ENCODE measurements around the gene PPFIA4. TPM values are rescaled to one million over a fixed set of nuclear protein-coding genes. Genes with fewer than 3 reads are reported as not detected.

Gene PPFIA4
- total RNA-seq, 1 experiment from 2014 or later, result 21.1 TPM

DNA sequence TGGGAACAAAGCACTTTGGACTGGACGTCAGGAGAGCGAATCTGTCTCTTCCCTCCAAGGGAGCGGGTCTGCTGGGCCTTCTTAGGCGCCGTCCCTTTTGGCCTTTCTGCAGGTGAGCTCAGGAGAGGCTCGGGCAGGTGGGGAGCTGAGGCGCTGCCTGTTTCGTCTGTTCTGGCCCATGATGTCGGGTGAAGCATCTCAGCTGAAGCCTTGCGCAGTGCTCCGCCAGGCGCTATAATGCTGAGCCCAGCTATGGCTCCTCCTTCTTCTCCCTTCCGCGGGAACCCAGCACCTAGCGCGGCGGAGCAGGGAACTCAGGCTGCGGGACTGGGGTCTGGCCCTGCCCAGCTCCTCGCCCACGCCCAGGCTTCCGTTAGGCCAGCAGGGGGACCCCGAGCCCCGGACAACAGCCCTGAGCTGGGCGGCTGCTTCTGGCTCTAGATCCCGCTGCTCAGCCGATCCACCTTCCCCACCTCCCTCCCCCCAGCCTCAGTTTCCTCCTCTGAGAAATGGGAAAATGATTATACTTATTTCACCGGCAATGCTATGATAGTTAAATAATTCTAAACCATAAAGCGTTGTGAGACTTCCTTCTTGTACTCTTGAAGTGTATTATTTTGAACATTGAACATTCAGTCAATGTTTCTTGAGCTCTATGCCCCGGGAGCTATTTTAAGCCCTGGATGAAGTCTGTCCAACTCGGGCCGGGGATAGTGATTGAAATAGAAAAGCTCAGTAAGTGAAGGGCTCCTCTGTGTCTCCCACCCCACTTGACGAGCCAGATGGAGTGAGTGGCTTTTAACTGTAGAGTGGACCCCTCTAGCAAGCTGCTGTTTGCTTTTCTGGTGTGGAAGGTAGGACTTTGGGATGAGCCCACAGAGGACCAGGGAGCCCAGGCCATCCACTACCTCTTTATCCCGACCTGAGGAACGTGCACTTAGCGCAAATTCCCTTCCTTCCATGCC, 91.6 kb downstream of the PPFIA4 start (continued):
- TF ChIP-seq, protein P1, sequence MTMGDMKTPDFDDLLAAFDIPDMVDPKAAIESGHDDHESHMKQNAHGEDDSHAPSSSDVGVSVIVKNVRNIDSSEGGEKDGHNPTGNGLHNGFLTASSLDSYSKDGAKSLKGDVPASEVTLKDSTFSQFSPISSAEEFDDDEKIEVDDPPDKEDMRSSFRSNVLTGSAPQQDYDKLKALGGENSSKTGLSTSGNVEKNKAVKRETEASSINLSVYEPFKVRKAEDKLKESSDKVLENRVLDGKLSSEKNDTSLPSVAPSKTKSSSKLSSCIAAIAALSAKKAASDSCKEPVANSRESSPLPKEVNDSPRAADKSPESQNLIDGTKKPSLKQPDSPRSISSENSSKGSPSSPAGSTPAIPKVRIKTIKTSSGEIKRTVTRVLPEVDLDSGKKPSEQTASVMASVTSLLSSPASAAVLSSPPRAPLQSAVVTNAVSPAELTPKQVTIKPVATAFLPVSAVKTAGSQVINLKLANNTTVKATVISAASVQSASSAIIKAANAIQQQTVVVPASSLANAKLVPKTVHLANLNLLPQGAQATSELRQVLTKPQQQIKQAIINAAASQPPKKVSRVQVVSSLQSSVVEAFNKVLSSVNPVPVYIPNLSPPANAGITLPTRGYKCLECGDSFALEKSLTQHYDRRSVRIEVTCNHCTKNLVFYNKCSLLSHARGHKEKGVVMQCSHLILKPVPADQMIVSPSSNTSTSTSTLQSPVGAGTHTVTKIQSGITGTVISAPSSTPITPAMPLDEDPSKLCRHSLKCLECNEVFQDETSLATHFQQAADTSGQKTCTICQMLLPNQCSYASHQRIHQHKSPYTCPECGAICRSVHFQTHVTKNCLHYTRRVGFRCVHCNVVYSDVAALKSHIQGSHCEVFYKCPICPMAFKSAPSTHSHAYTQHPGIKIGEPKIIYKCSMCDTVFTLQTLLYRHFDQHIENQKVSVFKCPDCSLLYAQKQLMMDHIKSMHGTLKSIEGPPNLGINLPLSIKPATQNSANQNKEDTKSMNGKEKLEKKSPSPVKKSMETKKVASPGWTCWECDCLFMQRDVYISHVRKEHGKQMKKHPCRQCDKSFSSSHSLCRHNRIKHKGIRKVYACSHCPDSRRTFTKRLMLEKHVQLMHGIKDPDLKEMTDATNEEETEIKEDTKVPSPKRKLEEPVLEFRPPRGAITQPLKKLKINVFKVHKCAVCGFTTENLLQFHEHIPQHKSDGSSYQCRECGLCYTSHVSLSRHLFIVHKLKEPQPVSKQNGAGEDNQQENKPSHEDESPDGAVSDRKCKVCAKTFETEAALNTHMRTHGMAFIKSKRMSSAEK (CRISPR knock-in tag; IDR thresholded peaks at IDR 0.05; ENCODE audit: borderline replicate concordance), result no peak
- TF ChIP-seq, protein P2, sequence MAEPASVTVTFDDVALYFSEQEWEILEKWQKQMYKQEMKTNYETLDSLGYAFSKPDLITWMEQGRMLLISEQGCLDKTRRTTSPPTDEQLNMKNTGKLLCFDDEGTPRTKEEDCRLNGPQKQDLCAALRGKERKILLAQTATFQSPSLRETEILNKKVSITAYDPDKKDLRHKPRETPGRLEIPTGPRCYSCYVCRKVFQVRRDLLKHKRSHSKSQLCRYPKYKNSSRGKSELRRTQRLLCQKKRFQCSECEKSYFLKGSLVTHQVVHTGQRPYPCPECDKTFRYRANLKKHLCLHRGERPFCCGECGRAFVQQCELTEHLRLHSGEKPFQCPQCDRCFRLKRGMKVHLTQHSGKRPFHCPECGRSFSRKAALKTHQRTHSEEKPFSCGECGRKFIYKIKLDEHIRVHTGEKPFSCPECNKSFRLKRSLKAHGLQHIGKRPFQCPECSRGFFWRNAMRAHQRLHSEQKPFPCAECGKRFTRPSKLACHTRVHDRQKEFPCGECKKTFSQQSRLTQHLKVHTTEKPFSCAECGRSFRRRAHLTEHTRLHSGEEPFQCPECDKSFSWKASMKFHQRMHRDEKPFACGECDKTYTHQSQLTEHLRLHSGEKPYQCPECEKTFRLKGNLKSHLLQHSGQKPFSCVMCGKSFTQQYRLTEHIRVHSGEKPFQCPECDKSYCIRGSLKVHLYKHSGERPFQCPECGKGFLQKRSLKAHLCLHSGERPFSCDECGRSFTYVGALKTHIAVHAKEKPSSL (CRISPR knock-in tag; conservative IDR thresholded peaks at IDR 0.05), result no peak
- TF ChIP-seq ATF1 (CRISPR knock-in tag; IDR thresholded peaks at IDR 0.05) (no peak), SP1 (CRISPR knock-in tag; conservative IDR thresholded peaks at IDR 0.05) (peak; percentile 55; the same call in 1 of the 2 replicates), ZNF263 (CRISPR knock-in tag; IDR thresholded peaks at IDR 0.05; ENCODE audit: low read depth) (no peak), GTF2I (CRISPR knock-in tag; conservative IDR thresholded peaks at IDR 0.05) (peak; percentile 93), ZNF121 (CRISPR knock-in tag; IDR thresholded peaks at IDR 0.05) (peak; percentile 72)
- TF ChIP-seq, protein P3, sequence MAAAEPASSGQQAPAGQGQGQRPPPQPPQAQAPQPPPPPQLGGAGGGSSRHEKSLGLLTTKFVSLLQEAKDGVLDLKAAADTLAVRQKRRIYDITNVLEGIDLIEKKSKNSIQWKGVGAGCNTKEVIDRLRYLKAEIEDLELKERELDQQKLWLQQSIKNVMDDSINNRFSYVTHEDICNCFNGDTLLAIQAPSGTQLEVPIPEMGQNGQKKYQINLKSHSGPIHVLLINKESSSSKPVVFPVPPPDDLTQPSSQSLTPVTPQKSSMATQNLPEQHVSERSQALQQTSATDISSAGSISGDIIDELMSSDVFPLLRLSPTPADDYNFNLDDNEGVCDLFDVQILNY (CRISPR knock-in tag; IDR thresholded peaks at IDR 0.05), result 0 out of 2 replicates have a peak, but pooled peaks have one; percentile 50
- TF ChIP-seq, protein P4, sequence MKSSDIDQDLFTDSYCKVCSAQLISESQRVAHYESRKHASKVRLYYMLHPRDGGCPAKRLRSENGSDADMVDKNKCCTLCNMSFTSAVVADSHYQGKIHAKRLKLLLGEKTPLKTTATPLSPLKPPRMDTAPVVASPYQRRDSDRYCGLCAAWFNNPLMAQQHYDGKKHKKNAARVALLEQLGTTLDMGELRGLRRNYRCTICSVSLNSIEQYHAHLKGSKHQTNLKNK (CRISPR knock-in tag; IDR thresholded peaks at IDR 0.05), result no peak
- TF ChIP-seq, protein P5, sequence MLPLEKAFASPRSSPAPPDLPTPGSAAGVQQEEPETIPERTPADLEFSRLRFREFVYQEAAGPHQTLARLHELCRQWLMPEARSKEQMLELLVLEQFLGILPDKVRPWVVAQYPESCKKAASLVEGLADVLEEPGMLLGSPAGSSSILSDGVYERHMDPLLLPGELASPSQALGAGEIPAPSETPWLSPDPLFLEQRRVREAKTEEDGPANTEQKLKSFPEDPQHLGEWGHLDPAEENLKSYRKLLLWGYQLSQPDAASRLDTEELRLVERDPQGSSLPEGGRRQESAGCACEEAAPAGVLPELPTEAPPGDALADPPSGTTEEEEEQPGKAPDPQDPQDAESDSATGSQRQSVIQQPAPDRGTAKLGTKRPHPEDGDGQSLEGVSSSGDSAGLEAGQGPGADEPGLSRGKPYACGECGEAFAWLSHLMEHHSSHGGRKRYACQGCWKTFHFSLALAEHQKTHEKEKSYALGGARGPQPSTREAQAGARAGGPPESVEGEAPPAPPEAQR (CRISPR knock-in tag; IDR thresholded peaks at IDR 0.05), result no peak

DNA sequence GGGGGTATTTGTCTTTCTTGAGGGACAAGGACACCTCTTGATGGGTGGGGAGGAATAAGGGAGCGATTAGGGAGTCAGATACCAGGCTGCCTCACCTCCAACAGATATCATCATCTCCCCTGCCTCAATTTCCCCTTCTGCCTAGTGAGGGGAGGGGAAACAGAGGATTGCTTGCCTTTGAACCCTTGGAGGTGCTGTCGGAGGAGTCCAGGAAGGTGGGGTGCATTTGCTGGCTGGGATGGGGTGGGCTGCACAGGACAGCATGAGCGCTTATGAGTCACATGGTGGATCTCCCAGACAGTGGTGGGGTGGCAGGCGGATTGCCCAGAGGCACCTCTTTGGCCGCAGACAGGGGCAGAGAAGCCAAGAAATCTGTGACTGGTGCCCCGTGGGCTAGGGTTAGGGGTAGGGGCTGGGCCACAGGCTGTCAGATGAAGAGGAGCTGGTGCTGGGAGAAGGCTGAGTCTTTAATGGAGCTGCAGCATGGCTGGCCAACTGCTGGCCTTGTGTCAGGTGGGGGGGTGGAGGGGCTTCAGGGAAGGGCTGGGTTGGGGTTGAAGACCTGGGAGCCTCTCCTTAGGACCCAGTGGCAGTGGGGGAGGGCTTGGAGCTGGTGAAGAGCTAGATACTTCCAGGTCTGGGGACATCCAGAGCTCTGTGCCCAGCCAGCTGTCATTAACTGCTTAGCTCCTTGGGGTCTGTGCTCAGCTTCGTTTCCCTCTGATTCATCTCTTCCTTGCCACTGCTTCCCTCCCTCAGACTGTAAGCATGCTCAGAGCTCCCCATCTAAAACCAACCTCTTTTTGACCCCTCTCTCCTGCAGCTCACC, 94.2 kb downstream of the PPFIA4 start:
- Mint-ChIP-seq H3K36me3 (no peaks in the 10 kb centered on the region), H3K27ac (no peak overlapping the region), H3K4me3 (no peak overlapping the region), H3K9me3 (no peaks in the 10 kb centered on the region), H3K27me3 (ENCODE audit: low read depth) (peaks cover 17% of the 10 kb centered on the region), H3K4me1 (peaks cover 5% of the 10 kb centered on the region)
- no peak for DNase-seq (ENCODE audit: low spot score)
- POLR2A ChIA-PET, result no interaction called here
- CTCF ChIA-PET, result interaction anchor here (1.3 to 4.9 kb wide), 8 partner anchors 31 to 148 kb away, joined by 3 to 146 read pairs (median 10); no protein-coding TSS in a partner anchor
- no peak for ATAC-seq
- TF ChIP-seq SP1 (CRISPR knock-in tag; conservative IDR thresholded peaks at IDR 0.05) (no peak), NFE2L1 (CRISPR knock-in tag; IDR thresholded peaks at IDR 0.05) (no peak), SMAD3 (CRISPR knock-in tag; IDR thresholded peaks at IDR 0.05; ENCODE audit: borderline replicate concordance) (no peak), RELA (CRISPR knock-in tag; IDR thresholded peaks at IDR 0.05; ENCODE audit: borderline replicate concordance) (no peak), ZNF317 (CRISPR knock-in tag; IDR thresholded peaks at IDR 0.05; ENCODE audit: borderline replicate concordance, low read depth) (no peak), ZNF671 (CRISPR knock-in tag; IDR thresholded peaks at IDR 0.05) (no peak)
- TF ChIP-seq, protein P3 (CRISPR knock-in tag; IDR thresholded peaks at IDR 0.05), result no peak
- TF ChIP-seq, protein P6, sequence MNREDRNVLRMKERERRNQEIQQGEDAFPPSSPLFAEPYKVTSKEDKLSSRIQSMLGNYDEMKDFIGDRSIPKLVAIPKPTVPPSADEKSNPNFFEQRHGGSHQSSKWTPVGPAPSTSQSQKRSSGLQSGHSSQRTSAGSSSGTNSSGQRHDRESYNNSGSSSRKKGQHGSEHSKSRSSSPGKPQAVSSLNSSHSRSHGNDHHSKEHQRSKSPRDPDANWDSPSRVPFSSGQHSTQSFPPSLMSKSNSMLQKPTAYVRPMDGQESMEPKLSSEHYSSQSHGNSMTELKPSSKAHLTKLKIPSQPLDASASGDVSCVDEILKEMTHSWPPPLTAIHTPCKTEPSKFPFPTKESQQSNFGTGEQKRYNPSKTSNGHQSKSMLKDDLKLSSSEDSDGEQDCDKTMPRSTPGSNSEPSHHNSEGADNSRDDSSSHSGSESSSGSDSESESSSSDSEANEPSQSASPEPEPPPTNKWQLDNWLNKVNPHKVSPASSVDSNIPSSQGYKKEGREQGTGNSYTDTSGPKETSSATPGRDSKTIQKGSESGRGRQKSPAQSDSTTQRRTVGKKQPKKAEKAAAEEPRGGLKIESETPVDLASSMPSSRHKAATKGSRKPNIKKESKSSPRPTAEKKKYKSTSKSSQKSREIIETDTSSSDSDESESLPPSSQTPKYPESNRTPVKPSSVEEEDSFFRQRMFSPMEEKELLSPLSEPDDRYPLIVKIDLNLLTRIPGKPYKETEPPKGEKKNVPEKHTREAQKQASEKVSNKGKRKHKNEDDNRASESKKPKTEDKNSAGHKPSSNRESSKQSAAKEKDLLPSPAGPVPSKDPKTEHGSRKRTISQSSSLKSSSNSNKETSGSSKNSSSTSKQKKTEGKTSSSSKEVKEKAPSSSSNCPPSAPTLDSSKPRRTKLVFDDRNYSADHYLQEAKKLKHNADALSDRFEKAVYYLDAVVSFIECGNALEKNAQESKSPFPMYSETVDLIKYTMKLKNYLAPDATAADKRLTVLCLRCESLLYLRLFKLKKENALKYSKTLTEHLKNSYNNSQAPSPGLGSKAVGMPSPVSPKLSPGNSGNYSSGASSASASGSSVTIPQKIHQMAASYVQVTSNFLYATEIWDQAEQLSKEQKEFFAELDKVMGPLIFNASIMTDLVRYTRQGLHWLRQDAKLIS (CRISPR knock-in tag; IDR thresholded peaks at IDR 0.05; ENCODE audit: borderline replicate concordance), result no peak
- TF ChIP-seq, protein P7, sequence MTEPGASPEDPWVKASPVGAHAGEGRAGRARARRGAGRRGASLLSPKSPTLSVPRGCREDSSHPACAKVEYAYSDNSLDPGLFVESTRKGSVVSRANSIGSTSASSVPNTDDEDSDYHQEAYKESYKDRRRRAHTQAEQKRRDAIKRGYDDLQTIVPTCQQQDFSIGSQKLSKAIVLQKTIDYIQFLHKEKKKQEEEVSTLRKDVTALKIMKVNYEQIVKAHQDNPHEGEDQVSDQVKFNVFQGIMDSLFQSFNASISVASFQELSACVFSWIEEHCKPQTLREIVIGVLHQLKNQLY (CRISPR knock-in tag; IDR thresholded peaks at IDR 0.05), result no peak
